ENCODE data around the gene PACSIN3. TPM values are rescaled to one million over a fixed set of nuclear protein-coding genes. Genes with fewer than 3 reads are reported as not detected.
A peak's percentile ranks its signal among the peaks of the same experiment; 100 is the strongest.

The PACSIN3 gene
- total RNA-seq, 1 donor from 2014 or later: 17.9 TPM

GRCh38 chr11:47176328-47177228 is 9.7 kb downstream of the PACSIN3 start, which contains the start of gene ARFGAP2:
ARFGAP2 (minus strand) TSS chr11:47176879; CDS start chr11:47176853, 26 bp downstream.
- DNase-seq (ENCODE audit: low read depth in 2 of 2): peak; percentile 98 to 99

- no peak for DNase-seq (ENCODE audit: low read depth in 2 of 2)
These were observed 10.4 kb downstream of the PACSIN3 start for GRCh38 chr11:47175746-47176327.

GRCh38 chr11:47172740-47173336 is 13.4 kb downstream of the PACSIN3 start:
- no peak for DNase-seq (ENCODE audit: low read depth in 2 of 2)

GRCh38 chr11:47171856-47172255 is 14.4 kb downstream of the PACSIN3 start:
- DNase-seq (ENCODE audit: low read depth in 2 of 2): no peak

GRCh38 chr11:47171061-47171838 is 15.0 kb downstream of the PACSIN3 start:
- no peak for DNase-seq (ENCODE audit: low read depth in 2 of 2)

- DNase-seq (ENCODE audit: low read depth in 2 of 2): no peak
These were observed 19.9 kb downstream of the PACSIN3 start for GRCh38 chr11:47166368-47166767.

- no peak for DNase-seq (ENCODE audit: low read depth in 2 of 2)
These were observed 20.9 kb downstream of the PACSIN3 start for GRCh38 chr11:47165253-47165840.

GRCh38 chr11:47164321-47164720 is 21.9 kb downstream of the PACSIN3 start:
- no peak for DNase-seq (ENCODE audit: low read depth in 2 of 2)

GRCh38 chr11:47163898-47164297 is 22.3 kb downstream of the PACSIN3 start:
- no peak for DNase-seq (ENCODE audit: low read depth in 2 of 2)

GRCh38 chr11:47163193-47163592 is 23.0 kb downstream of the PACSIN3 start:
- DNase-seq (ENCODE audit: low read depth in 2 of 2): no peak

GRCh38 chr11:47162426-47162825 is 23.8 kb downstream of the PACSIN3 start:
- DNase-seq (ENCODE audit: low read depth in 2 of 2): no peak

- no peak for DNase-seq (ENCODE audit: low read depth in 2 of 2)
These were observed 24.3 kb downstream of the PACSIN3 start for GRCh38 chr11:47161890-47162289.

- DNase-seq (ENCODE audit: low read depth in 2 of 2): peak; percentile 73 to 80
These were observed 24.9 kb downstream of the PACSIN3 start for GRCh38 chr11:47161134-47161854.

GRCh38 chr11:47160753-47161133 is 25.5 kb downstream of the PACSIN3 start:
- DNase-seq (ENCODE audit: low read depth in 2 of 2): no peak

- DNase-seq (ENCODE audit: low read depth in 2 of 2): no peak
These were observed 28.0 kb downstream of the PACSIN3 start for GRCh38 chr11:47158242-47158641.

GRCh38 chr11:47157805-47158204 is 28.4 kb downstream of the PACSIN3 start:
- DNase-seq (ENCODE audit: low read depth in 2 of 2): no peak

GRCh38 chr11:47156951-47157350 is 29.3 kb downstream of the PACSIN3 start:
- no peak for DNase-seq (ENCODE audit: low read depth in 2 of 2)

GRCh38 chr11:47156333-47156732 is 29.9 kb downstream of the PACSIN3 start:
- DNase-seq (ENCODE audit: low read depth in 2 of 2): no peak

GRCh38 chr11:47155879-47156278 is 30.4 kb downstream of the PACSIN3 start:
- no peak for DNase-seq (ENCODE audit: low read depth in 2 of 2)
